IMR-90 (cell line): ENCODE results near the gene RMND1. TPM values are rescaled to one million over a fixed set of nuclear protein-coding genes. Genes with fewer than 3 reads are reported as not detected.

Experiments used
- ATAC-seq: fragments of 200-7000 bp; cut with Tn5 transposase; 2 replicates; pipeline ENCODE4 v1.9.1; 2020; ENCODE audit warnings: low read depth, mild to moderate bottlenecking, moderate library complexity
- BruUV-seq: library from RNA; stranded (reverse); fragments of 400-500 nt; replicated peaks from 2 replicates; lab custom pipeline; 2021; lab: Mats Ljungman, UMichigan
- CTCF ChIA-PET: fragments of 300-600 bp; formaldehyde crosslinking; extraction: SDS; loops from one replicate; lab custom pipeline; 2021; ENCODE audit warnings: antibody characterized with exemption; lab: Yijun Ruan, JAX
- POLR2A ChIA-PET: fragments of 300-600 bp; sonication (Branson Sonifier 250); formaldehyde crosslinking; loops from one replicate; lab custom pipeline; 2022; ENCODE audit warnings: antibody characterized with exemption; ENCODE audit not compliant: unreplicated experiment; lab: Charles Lee
- DNase-seq: peaks from one replicate; pipeline ENCODE4 v3.0.0; 2013
- H2AFZ ChIP-seq: replicated peaks from 2 replicates; pipeline ENCODE3; 2013; ENCODE audit warnings: low read length, mild to moderate bottlenecking; ENCODE audit not compliant: poor library complexity
- H2AK5ac ChIP-seq: 2 replicates; pipeline ENCODE4 v1.6.1; 2013; ENCODE audit warnings: low read depth, low read length, inconsistent platforms
- H2AK9ac ChIP-seq: replicated peaks from 2 replicates; pipeline ENCODE3; 2013; ENCODE audit warnings: mild to moderate bottlenecking, low read depth, low read length, moderate library complexity; ENCODE audit not compliant: poor library complexity
- H2BK120ac ChIP-seq: 2 replicates; pipeline ENCODE4 v1.6.1; 2013; ENCODE audit warnings: low read depth, low read length, inconsistent platforms
- H2BK15ac ChIP-seq: 3 replicates; pipeline ENCODE4 v1.6.1; 2013; ENCODE audit warnings: low read depth, low read length, inconsistent platforms
- H2BK20ac ChIP-seq: 2 replicates; pipeline ENCODE4 v1.6.1; 2013; ENCODE audit warnings: low read depth, mild to moderate bottlenecking, inconsistent platforms, low read length, moderate library complexity
- H2BK5ac ChIP-seq: 2 replicates; pipeline ENCODE4 v1.6.1; 2013; ENCODE audit warnings: mild to moderate bottlenecking, low read depth, low read length, inconsistent platforms; ENCODE audit not compliant: poor library complexity, severe bottlenecking
- H3K14ac ChIP-seq: replicated peaks from 2 replicates; pipeline ENCODE4 v1.6.1; 2013; ENCODE audit warnings: low read depth, low read length, inconsistent platforms
- H3K18ac ChIP-seq: 2 replicates; pipeline ENCODE4 v1.6.1; 2013; ENCODE audit warnings: low read depth, low read length, control low read depth
- H3K23ac ChIP-seq: 2 replicates; pipeline ENCODE4 v1.6.1; 2013; ENCODE audit warnings: low read depth, low read length, inconsistent platforms
- H3K27ac ChIP-seq: 2 replicates; pipeline ENCODE4 v1.5.1; 2013; ENCODE audit warnings: mild to moderate bottlenecking, control low read depth, low read length; ENCODE audit not compliant: insufficient read depth
- H3K27me3 ChIP-seq: 2 replicates; pipeline ENCODE4 v1.6.1; 2013; ENCODE audit warnings: low read length; ENCODE audit not compliant: control insufficient read depth, insufficient read depth
- H3K36me3 ChIP-seq: 2 replicates; pipeline ENCODE4 v1.6.1; 2013; ENCODE audit warnings: low read length, mixed read lengths; ENCODE audit not compliant: control insufficient read depth, insufficient read depth
- H3K4ac ChIP-seq: 2 replicates; pipeline ENCODE4 v1.6.1; 2013; ENCODE audit warnings: low read depth, low read length, inconsistent platforms
- H3K4me1 ChIP-seq: 2 replicates; pipeline ENCODE4 v1.6.1; 2013; ENCODE audit warnings: low read length, mixed read lengths; ENCODE audit not compliant: control insufficient read depth, insufficient read depth
- H3K4me2 ChIP-seq: 2 replicates; pipeline ENCODE4 v1.6.1; 2013; ENCODE audit warnings: low read depth, mild to moderate bottlenecking, control low read depth, low read length, moderate library complexity
- H3K4me3 ChIP-seq: 2 replicates; pipeline ENCODE4 v1.5.1; 2013; ENCODE audit warnings: low read depth, mild to moderate bottlenecking, control low read depth, low read length, moderate library complexity; ENCODE audit not compliant: insufficient read depth
- H3K56ac ChIP-seq: 2 replicates; pipeline ENCODE4 v1.6.1; 2013; ENCODE audit warnings: low read length, inconsistent platforms; ENCODE audit not compliant: insufficient read depth; ENCODE audit errors: extremely low read depth
- H3K79me1 ChIP-seq, 2 experiments: 2 replicates each; pipeline ENCODE4 v1.6.1; 2013; ENCODE audit warnings: low read length in 2 of 2, inconsistent platforms in 1 of 2, low read depth in 1 of 2
- H3K9ac ChIP-seq: 2 replicates; pipeline ENCODE4 v1.6.1; 2013; ENCODE audit warnings: low read depth, low read length, control low read depth
- H3K9me1 ChIP-seq: 2 replicates; pipeline ENCODE4 v1.6.1; 2013; ENCODE audit warnings: low read length, inconsistent platforms; ENCODE audit not compliant: insufficient read depth
- H3K9me3 ChIP-seq: 2 replicates; pipeline ENCODE4 v1.6.1; 2013; ENCODE audit warnings: low read length; ENCODE audit not compliant: control insufficient read depth, insufficient read depth
- H4K20me1 ChIP-seq: 2 replicates; pipeline ENCODE4 v1.6.1; 2013; ENCODE audit warnings: low read length, inconsistent platforms; ENCODE audit not compliant: insufficient read depth
- H4K5ac ChIP-seq: 2 replicates; pipeline ENCODE4 v1.6.1; 2013; ENCODE audit warnings: mild to moderate bottlenecking, low read depth, low read length, control low read depth
- H4K8ac ChIP-seq, 2 experiments: 2 replicates each; pipeline ENCODE4 v1.6.1; 2013; ENCODE audit warnings: low read depth in 2 of 2, low read length in 2 of 2, control low read depth in 1 of 2, inconsistent platforms in 1 of 2
- H4K91ac ChIP-seq: 2 replicates; pipeline ENCODE4 v1.6.1; 2013; ENCODE audit warnings: low read depth, low read length, inconsistent platforms; ENCODE audit not compliant: insufficient read depth
- BHLHE40 ChIP-seq: fragments of 150-350 bp; IDR thresholded peaks from 2 replicates; pipeline ENCODE4 v1.6.1; 2016; ENCODE audit warnings: mild to moderate bottlenecking, low read depth, low read length
- CEBPB ChIP-seq: IDR thresholded peaks from 2 replicates; pipeline ENCODE4 v1.6.1; 2012; ENCODE audit warnings: low read depth, low read length, improper control_type of control experiment
- CHD1 ChIP-seq: IDR thresholded peaks from 2 replicates; pipeline ENCODE4 v1.6.1; 2012; ENCODE audit warnings: low read depth, low read length, improper control_type of control experiment
- CTCF ChIP-seq: conservative IDR thresholded peaks from 2 replicates; pipeline ENCODE4 v1.5.1; 2012; ENCODE audit warnings: mild to moderate bottlenecking, low read depth, low read length, improper control_type of control experiment
- ELK1 ChIP-seq: fragments of 150-350 bp; IDR thresholded peaks from 2 replicates; pipeline ENCODE4 v1.6.1; 2016; ENCODE audit warnings: low read depth, mild to moderate bottlenecking, low read length, moderate library complexity, borderline replicate concordance
- FOS ChIP-seq: fragments of 150-350 bp; IDR thresholded peaks from 2 replicates; pipeline ENCODE4 v1.6.1; 2016; ENCODE audit warnings: low read depth, low read length
- MAFK ChIP-seq: IDR thresholded peaks from 2 replicates; pipeline ENCODE4 v1.6.1; 2012; ENCODE audit warnings: low read depth, low read length, improper control_type of control experiment
- MAZ ChIP-seq: IDR thresholded peaks from 2 replicates; pipeline ENCODE4 v1.6.1; 2012; ENCODE audit warnings: low read depth, mild to moderate bottlenecking, low read length, improper control_type of control experiment, moderate library complexity, borderline replicate concordance
- MXI1 ChIP-seq: IDR thresholded peaks from 2 replicates; pipeline ENCODE4 v1.6.1; 2012; ENCODE audit warnings: low read depth, mild to moderate bottlenecking, low read length, moderate library complexity, borderline replicate concordance
- NFE2L2 ChIP-seq: fragments of 150-350 bp; IDR thresholded peaks from 2 replicates; pipeline ENCODE4 v1.6.1; 2016; ENCODE audit warnings: low read depth, mild to moderate bottlenecking, low read length
- POLR2A ChIP-seq: IDR thresholded peaks from 2 replicates; pipeline ENCODE4 v1.6.1; 2012; ENCODE audit warnings: mild to moderate bottlenecking, low read depth, low read length
- RAD21 ChIP-seq: IDR thresholded peaks from 2 replicates; pipeline ENCODE4 v1.6.1; 2012; ENCODE audit warnings: low read length, improper control_type of control experiment
- RCOR1 ChIP-seq: IDR thresholded peaks from 2 replicates; pipeline ENCODE4 v1.6.1; 2012; ENCODE audit warnings: mild to moderate bottlenecking, low read length, improper control_type of control experiment; ENCODE audit not compliant: insufficient replicate concordance
- RFX5 ChIP-seq: IDR thresholded peaks from 2 replicates; pipeline ENCODE4 v1.8.0; 2012; ENCODE audit warnings: low read depth, mild to moderate bottlenecking, low read length, moderate library complexity
- SMC3 ChIP-seq: fragments of 150-350 bp; IDR thresholded peaks from 2 replicates; pipeline ENCODE4 v1.6.1; 2016; ENCODE audit warnings: low read depth, mild to moderate bottlenecking, antibody characterized with exemption, low read length, moderate library complexity
- USF2 ChIP-seq: fragments of 150-350 bp; IDR thresholded peaks from 2 replicates; pipeline ENCODE4 v1.6.1; 2017; ENCODE audit warnings: mild to moderate bottlenecking, antibody characterized with exemption, low read length, low read depth
- WGBS, 2 experiments: methylation state at CpG; one replicate each; pipeline versions ENCODE4 v1.1.5 to v1.1.7; 2013; ENCODE audit warnings: missing lambda C conversion rate in 2 of 2; ENCODE audit not compliant: insufficient read length in 1 of 2; ENCODE audit errors: extremely low coverage in 2 of 2; 5-methylcytosine and 5-hydroxymethylcytosine counted together
- dilution Hi-C: fragments of 300-500 bp; cut with HindIII; formaldehyde crosslinking; loops from one replicate; pipeline ENCODE4 v1.14.3; 2018; ENCODE audit warnings: low sequenced_read_pairs; ENCODE audit not compliant: unreplicated experiment
- in situ Hi-C: fragments of 300-500 bp; cut with MboI; formaldehyde crosslinking; loops from 3 replicates; pipeline ENCODE4 v1.14.3; 2019; ENCODE audit warnings: low sequenced_read_pairs, inconsistent platforms, mixed read lengths
- intact Hi-C: fragments of 100-400 bp; cut with micrococcal nuclease; formaldehyde crosslinking; loops from 2 replicates; pipeline ENCODE4 v1.10.0; 2022
- polyA plus RNA-seq, 3 experiments: library from polyadenylated mRNA; depleted of rRNA; stranded (reverse); fragments of >200 nt; gene quantifications; 2 replicates each; pipeline ENCODE4 v1.2.3, GENCODE V29; 2012; ENCODE audit warnings: low replicate concordance in 1 of 3
- total RNA-seq: library from RNA; depleted of rRNA; stranded (reverse); fragments of >200 nt; gene quantifications from 2 replicates; pipeline ENCODE4 v1.2.3, GENCODE V29; 2012

The RMND1 gene
- total and polyA plus RNA-seq, 2 of the 4 experiments (the other 2 are of a cell fraction) = 13.1 to 24.6 TPM

GRCh38 chr6:151448623-151449022, 3.3 kb downstream of the RMND1 start:
- Histone ChIP-seq H3K4me2 (no peak overlapping the region), H4K20me1 (peaks cover 2% of the 10 kb centered on the region; the same call in 1 of the 2 replicates), H3K27me3 (no peaks in the 10 kb centered on the region), H3K9me1 (peaks cover 6% of the 10 kb centered on the region; the same call in 1 of the 2 replicates), H3K9me3 (no peaks in the 10 kb centered on the region), H2BK15ac (no peak overlapping the region), H4K5ac (no peak overlapping the region), H3K23ac (no peak overlapping the region), H2BK20ac (no peak overlapping the region), H3K18ac (no peak overlapping the region), H3K36me3 (peaks cover 2% of the 10 kb centered on the region), H3K4me1 (peaks cover 4% of the 10 kb centered on the region), H2AK5ac (no peak overlapping the region), H3K79me1 (peaks cover 23 to 42% of the 10 kb centered on the region in 2 experiments), H3K14ac (no peak overlapping the region), H2BK120ac (no peak overlapping the region), H2AFZ (no peak overlapping the region), H3K4ac (no peak overlapping the region), H3K9ac (no peak overlapping the region), H3K4me3 (no peak overlapping the region), H4K91ac (no peak overlapping the region), H2AK9ac (no peak overlapping the region), H3K27ac (no peak overlapping the region), H2BK5ac (no peak overlapping the region), H3K56ac (no peak overlapping the region), H4K8ac (no peak overlapping the region)
- intact Hi-C loops = loop anchor here (10.0 kb wide), 1 partner anchor 676 kb away; no protein-coding TSS in a partner anchor
- CTCF ChIA-PET = no interaction called here
- ATAC-seq (no peak), DNase-seq (no peak)
- TF ChIP-seq BHLHE40 (no peak), FOS (no peak), CEBPB (no peak), NFE2L2 (no peak), MAFK (no peak), MAZ (no peak), USF2 (no peak), CTCF (no peak), SMC3 (no peak), CHD1 (no peak), RCOR1 (no peak), RFX5 (no peak), ELK1 (no peak), RAD21 (no peak), MXI1 (no peak), POLR2A (no peak)
- WGBS, 2 experiments = 100% methylated on average over 4 of the region's 12 CpGs; no CpG with 5 or more reads in 1 of the 2 experiments
- in situ Hi-C loops = loop anchor here (25.0 kb wide), 1 partner anchor 689 kb away; no protein-coding TSS in a partner anchor
- dilution Hi-C loops = no loop called here
- BruUV-seq = no TSS peak
- POLR2A ChIA-PET = no interaction called here
